Adrenal gland (tissue), 12 donors: ENCODE results near the gene AGRN. TPM values are rescaled to one million over a fixed set of nuclear protein-coding genes. Genes with fewer than 3 reads are reported as not detected.
A peak's percentile ranks its signal among the peaks of the same experiment; 100 is the strongest.

Source experiments
- DNase-seq, 7 donors: peaks; one replicate each; pipeline ENCODE4 v3.0.0-alpha.2; 2019 to 2020
- H3K27ac ChIP-seq, 5 donors: fragments of 200-600 bp; sonication (generic) in 4 of 5; 1 replicate in 3 of 5; 2 replicates in 2 of 5; pipeline versions ENCODE4 v1.5.1 to v1.8.0; 2016 to 2020; ENCODE audit warnings: mild to moderate bottlenecking in 1 of 5
- H3K27me3 ChIP-seq: fragments of 200-600 bp; 2 replicates; pipeline ENCODE4 v1.8.0; 2021
- H3K36me3 ChIP-seq, 2 donors: fragments of 200-600 bp; replicated peaks in 1 of 2; 1 replicate in 1 of 2; 2 replicates in 1 of 2; pipeline versions ENCODE4 v1.5.1 to v1.8.0; 2018 to 2022
- H3K4me1 ChIP-seq, 2 donors: fragments of 200-600 bp; replicated peaks in 1 of 2; 1 replicate in 1 of 2; 2 replicates in 1 of 2; pipeline versions ENCODE4 v1.5.1 to v1.8.0; 2018 to 2021
- H3K4me3 ChIP-seq, 4 donors: fragments of 200-600 bp; sonication (generic) in 3 of 4; one replicate each; pipeline ENCODE4 v1.5.1; 2016 to 2018
- H3K9me3 ChIP-seq, 3 donors: fragments of 200-600 bp; sonication (generic) in 1 of 3; replicated peaks in 1 of 3; 1 replicate in 2 of 3; 2 replicates in 1 of 3; pipeline versions ENCODE4 v1.5.1 to v1.8.0; 2016 to 2021
- POLR2A ChIP-seq, 2 donors: fragments of 450-650 bp; IDR thresholded peaks; one replicate each; pipeline ENCODE4 v1.6.1; 2017; ENCODE audit warnings: antibody characterized with exemption in 2 of 2, mild to moderate bottlenecking in 2 of 2, moderate library complexity in 1 of 2
- WGBS, 4 donors: extraction: QIAGEN DNeasy Blood & Tissue Kit in 2 of 4; methylation state at CpG; one replicate each; pipeline versions ENCODE4 v1.1.5 to v1.1.7; 2013 to 2017; 5-methylcytosine and 5-hydroxymethylcytosine counted together
- intact Hi-C, 2 donors: fragments of 100-400 bp; cut with DNase I; formaldehyde crosslinking; loops; one replicate each; pipeline versions ENCODE4 v1.14.1 to v1.15.0; 2022 to 2023
- polyA plus RNA-seq, 3 donors: library from polyadenylated mRNA; stranded (reverse); fragments of 200-250 nt in 2 of 3; fragments of 350-450 nt in 1 of 3; fragmentation: Illumina TruSeq in 1 of 3; extraction: RNeasy Lipid Tissue Mini Kit (QIAGEN cat#74804) in 1 of 3; gene quantifications; one replicate each; pipeline ENCODE4 v1.2.3, GENCODE V29; 2013 to 2014
- total RNA-seq, 9 donors: library from RNA; depleted of rRNA in 4 of 9; stranded (reverse); fragments of >200 nt in 4 of 9; fragments of 120-200 nt in 1 of 9; fragmentation: NEBNext Ultra II Directional in 1 of 9; extraction: Animal tissue kit (Norgen Biotek cat#: 25700) in 1 of 9; gene quantifications; one replicate each; pipeline versions ENCODE4 v1.1.0 to v1.2.4, GENCODE V29; 2013 to 2023
- TF ChIP-seq, protein P1 (sequence below), 6 experiments: fragments of 450-650 bp in 4 of 6; fragments of 200-600 bp in 2 of 6; sonication (generic) in 1 of 6; IDR thresholded peaks; 1 replicate in 5 of 6; 2 replicates in 1 of 6; pipeline versions ENCODE4 v1.5.1 to v1.8.0; 2016 to 2021; ENCODE audit warnings: antibody characterized with exemption in 6 of 6, mild to moderate bottlenecking in 2 of 6, moderate library complexity in 1 of 6
- donor health status: healthy with polysubstance abuse.
- donor health status: Bipolar disorder and iron deficiency.
- donor health status: DM: yes; HTN: yes; CAD: no.
- donor health status: DM: no; HTN: no; CAD: no.
- donor health status: DM: no; HTN: no; CAD: no.
- donor health status: DM: yes; HTN: yes; CAD: no.

AGRN gene
- total and polyA plus RNA-seq, 12 donors, result 2.2 to 27.8 (median 11.8) TPM

GRCh38 chr1:1080951-1081310 is 61.0 kb downstream of the AGRN start:
- DNase-seq, result peak in 2 of 7 donors; percentile 8 to 17
- Histone ChIP-seq H3K4me1 (peaks cover 8 to 12% of the 10 kb centered on the region in 2 donors), H3K36me3 (no peaks in the 10 kb centered on the region), H3K9me3 (no peaks in the 10 kb centered on the region), H3K27me3 (no peaks in the 10 kb centered on the region), H3K27ac (no peak overlapping the region), H3K4me3 (no peak overlapping the region)
- WGBS, 4 donors, result 8 to 35% (median 21%) methylated on average over 2 to 9 of the region's 9 CpGs
- no peak for TF ChIP-seq POLR2A (IDR thresholded peaks at IDR 0.05)
- TF ChIP-seq, protein P1, sequence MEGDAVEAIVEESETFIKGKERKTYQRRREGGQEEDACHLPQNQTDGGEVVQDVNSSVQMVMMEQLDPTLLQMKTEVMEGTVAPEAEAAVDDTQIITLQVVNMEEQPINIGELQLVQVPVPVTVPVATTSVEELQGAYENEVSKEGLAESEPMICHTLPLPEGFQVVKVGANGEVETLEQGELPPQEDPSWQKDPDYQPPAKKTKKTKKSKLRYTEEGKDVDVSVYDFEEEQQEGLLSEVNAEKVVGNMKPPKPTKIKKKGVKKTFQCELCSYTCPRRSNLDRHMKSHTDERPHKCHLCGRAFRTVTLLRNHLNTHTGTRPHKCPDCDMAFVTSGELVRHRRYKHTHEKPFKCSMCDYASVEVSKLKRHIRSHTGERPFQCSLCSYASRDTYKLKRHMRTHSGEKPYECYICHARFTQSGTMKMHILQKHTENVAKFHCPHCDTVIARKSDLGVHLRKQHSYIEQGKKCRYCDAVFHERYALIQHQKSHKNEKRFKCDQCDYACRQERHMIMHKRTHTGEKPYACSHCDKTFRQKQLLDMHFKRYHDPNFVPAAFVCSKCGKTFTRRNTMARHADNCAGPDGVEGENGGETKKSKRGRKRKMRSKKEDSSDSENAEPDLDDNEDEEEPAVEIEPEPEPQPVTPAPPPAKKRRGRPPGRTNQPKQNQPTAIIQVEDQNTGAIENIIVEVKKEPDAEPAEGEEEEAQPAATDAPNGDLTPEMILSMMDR (IDR thresholded peaks at IDR 0.05), result no peak
- intact Hi-C loops, result no loop called here

DNA sequence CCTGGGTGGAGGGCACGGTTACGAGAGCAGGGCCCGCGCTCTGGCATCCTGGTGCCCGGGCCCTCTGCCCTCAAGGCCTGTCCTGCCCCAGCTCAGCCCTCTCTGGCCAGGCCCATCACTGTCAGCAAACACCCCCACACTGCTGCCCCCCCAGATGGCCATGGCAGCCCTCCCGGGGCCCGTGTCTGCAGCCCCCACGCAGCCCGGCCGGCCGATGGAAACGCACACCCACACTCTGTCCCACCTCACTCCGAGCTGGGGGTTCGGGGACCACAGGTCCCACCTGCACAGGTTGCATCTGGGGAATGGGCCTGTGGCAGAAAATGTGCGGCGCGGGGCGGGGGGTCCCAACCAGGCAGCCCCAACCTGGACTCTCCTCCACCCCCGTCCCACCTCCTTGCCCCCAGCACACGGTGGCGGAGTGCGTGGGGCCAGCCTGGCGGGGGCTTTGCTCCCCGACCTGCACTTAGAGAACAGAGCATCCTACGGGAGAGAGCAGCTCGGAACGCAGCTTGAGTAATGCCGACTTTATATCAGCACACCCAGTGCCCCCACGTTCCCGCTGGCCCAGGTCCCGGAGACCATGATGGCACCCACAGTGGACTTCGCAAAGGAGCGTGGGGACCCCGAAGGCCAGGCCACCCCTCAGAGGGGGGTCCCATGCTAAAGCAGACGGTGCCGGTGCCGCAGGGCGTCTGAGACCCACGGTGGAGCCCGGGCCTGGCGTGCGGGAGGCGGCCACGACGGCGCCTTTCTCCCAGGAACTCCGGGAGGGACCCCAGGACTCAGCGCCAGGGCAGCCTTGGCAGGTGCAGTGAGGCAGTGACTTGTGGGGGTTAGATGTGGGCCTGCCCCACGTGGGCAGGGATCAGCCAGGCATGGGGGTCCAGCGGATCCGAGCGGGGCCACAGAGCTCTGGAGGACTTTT is 61.7 kb downstream of the AGRN start:
- 88 to 96% (median 91%) methylated on average over 13 to 52 of the region's 52 CpGs for WGBS, 4 donors
- Histone ChIP-seq H3K36me3 (no peaks in the 10 kb centered on the region), H3K27me3 (no peaks in the 10 kb centered on the region), H3K27ac (no peak overlapping the region), H3K4me3 (no peak overlapping the region), H3K9me3 (no peaks in the 10 kb centered on the region), H3K4me1 (peaks cover 8 to 12% of the 10 kb centered on the region in 2 donors)
- no peak for TF ChIP-seq POLR2A (IDR thresholded peaks at IDR 0.05)
- TF ChIP-seq, protein P1 (IDR thresholded peaks at IDR 0.05), result no peak
- intact Hi-C loops, result no loop called here
- DNase-seq, result peak in 3 of 7 donors; percentile 11 to 19 (median 14)

DNA sequence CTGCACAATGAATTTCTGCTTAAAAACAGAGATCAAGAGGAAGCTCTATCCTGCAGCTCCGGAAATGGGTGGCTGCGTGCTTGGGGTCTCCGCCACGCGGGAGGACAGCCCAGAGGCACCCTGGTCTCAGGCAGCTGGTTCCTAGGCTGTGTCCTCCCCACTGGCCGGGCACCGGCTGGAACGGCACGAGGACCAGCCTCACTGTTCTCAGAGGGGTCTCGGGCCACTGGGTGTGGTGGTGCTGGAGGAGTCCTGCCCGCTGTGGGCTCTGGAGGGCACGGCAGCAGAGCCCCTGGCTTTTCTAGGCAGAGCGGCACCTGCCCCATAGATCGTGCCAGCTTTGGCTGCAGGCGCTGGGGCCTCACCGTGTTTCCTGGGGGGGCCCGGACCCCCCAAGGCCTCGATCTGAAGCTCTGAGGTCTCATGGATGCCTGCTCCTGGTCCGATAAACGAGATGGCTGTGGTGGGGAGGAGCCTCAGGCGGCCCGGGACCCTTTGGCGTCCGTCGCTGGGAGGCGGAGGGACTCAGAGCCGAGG is 62.4 kb downstream of the AGRN start:
- Histone ChIP-seq H3K4me1 (peaks cover 8 to 12% of the 10 kb centered on the region in 2 donors), H3K27ac (no peak overlapping the region), H3K9me3 (no peaks in the 10 kb centered on the region), H3K36me3 (no peaks in the 10 kb centered on the region), H3K27me3 (no peaks in the 10 kb centered on the region), H3K4me3 (no peak overlapping the region)
- intact Hi-C loops, result no loop called here
- DNase-seq, result peak in 2 of 7 donors; percentile 9 to 14
- TF ChIP-seq POLR2A (IDR thresholded peaks at IDR 0.05), result no peak
- TF ChIP-seq, protein P1 (IDR thresholded peaks at IDR 0.05), result no peak
- WGBS, 4 donors, result 93 to 96% (median 95%) methylated on average over 9 to 27 of the region's 27 CpGs

DNA sequence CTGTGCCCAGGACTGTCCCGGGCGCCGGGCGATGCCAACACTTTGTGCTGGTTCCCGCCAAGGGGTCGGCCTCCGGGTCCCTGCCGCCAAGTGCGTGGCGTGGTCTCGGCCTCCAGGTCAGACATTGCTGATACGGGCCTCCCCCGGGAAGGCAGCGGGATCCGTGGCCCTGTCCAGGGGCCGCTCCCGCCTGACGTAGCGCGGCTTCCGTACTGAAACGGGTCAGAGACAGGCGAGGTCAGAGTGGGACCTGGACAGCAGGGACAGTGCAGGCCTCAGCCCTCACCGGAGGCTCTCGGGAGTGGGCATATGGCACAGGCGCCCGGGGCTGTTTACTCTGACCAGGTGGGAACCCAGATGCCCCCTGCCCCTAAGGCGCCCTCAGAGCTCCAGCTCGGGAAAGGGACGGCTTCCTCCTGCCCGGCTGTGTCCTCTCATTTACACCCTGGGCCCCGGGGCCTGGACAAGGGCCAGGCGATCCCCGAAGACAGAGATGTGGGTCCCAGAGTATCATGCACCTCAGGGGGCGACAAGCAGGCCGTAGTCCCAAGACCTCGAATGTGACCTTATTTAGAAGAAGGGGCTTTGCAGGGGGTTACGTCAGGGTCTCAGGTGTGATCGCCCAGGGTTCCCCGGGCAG is 63.0 kb downstream of the AGRN start:
- H3K4me1 ChIP-seq, result peaks cover 8 to 12% of the 10 kb centered on the region in 2 donors
- intact Hi-C loops, result no loop called here
- H3K36me3 ChIP-seq, result no peaks in the 10 kb centered on the region
- H3K4me3 ChIP-seq, result no peak overlapping the region
- no peak overlapping the region for H3K27ac ChIP-seq
- H3K9me3 ChIP-seq, result no peaks in the 10 kb centered on the region
- DNase-seq, result peak in 1 of 7 donors; percentile 12
- TF ChIP-seq, protein P1 (IDR thresholded peaks at IDR 0.05), result no peak
- no peak for TF ChIP-seq POLR2A (IDR thresholded peaks at IDR 0.05)
- H3K27me3 ChIP-seq, result no peaks in the 10 kb centered on the region
- WGBS, 4 donors, result 93 to 96% (median 95%) methylated on average over 21 to 40 of the region's 40 CpGs
